C4-2B (cell line): ENCODE results near the gene WT1.

ENCODE experiments used
- H3K27ac ChIP-seq: fragments of 450-650 bp; 2 replicates; pipeline ENCODE4 v1.5.1; 2017
- ZFX ChIP-seq: fragments of 450-650 bp; IDR thresholded peaks from 2 replicates; pipeline ENCODE4 v1.6.1; 2017
- TF ChIP-seq, protein P1 (sequence below): fragments of 450-650 bp; conservative IDR thresholded peaks from 2 replicates; pipeline ENCODE4 v1.5.1; 2017; ENCODE audit warnings: mild to moderate bottlenecking

The WT1 gene

GRCh38 chr11:32405592-32405991 lies 29.7 kb downstream of the WT1 start:
- no peak overlapping the region for H3K27ac ChIP-seq
- TF ChIP-seq, protein P1, sequence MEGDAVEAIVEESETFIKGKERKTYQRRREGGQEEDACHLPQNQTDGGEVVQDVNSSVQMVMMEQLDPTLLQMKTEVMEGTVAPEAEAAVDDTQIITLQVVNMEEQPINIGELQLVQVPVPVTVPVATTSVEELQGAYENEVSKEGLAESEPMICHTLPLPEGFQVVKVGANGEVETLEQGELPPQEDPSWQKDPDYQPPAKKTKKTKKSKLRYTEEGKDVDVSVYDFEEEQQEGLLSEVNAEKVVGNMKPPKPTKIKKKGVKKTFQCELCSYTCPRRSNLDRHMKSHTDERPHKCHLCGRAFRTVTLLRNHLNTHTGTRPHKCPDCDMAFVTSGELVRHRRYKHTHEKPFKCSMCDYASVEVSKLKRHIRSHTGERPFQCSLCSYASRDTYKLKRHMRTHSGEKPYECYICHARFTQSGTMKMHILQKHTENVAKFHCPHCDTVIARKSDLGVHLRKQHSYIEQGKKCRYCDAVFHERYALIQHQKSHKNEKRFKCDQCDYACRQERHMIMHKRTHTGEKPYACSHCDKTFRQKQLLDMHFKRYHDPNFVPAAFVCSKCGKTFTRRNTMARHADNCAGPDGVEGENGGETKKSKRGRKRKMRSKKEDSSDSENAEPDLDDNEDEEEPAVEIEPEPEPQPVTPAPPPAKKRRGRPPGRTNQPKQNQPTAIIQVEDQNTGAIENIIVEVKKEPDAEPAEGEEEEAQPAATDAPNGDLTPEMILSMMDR: no peak
- TF ChIP-seq ZFX: no peak

GRCh38 chr11:32402836-32403235 lies 32.5 kb downstream of the WT1 start:
- no peak overlapping the region for H3K27ac ChIP-seq
- TF ChIP-seq, protein P1: no peak
- no peak for TF ChIP-seq ZFX

DNA sequence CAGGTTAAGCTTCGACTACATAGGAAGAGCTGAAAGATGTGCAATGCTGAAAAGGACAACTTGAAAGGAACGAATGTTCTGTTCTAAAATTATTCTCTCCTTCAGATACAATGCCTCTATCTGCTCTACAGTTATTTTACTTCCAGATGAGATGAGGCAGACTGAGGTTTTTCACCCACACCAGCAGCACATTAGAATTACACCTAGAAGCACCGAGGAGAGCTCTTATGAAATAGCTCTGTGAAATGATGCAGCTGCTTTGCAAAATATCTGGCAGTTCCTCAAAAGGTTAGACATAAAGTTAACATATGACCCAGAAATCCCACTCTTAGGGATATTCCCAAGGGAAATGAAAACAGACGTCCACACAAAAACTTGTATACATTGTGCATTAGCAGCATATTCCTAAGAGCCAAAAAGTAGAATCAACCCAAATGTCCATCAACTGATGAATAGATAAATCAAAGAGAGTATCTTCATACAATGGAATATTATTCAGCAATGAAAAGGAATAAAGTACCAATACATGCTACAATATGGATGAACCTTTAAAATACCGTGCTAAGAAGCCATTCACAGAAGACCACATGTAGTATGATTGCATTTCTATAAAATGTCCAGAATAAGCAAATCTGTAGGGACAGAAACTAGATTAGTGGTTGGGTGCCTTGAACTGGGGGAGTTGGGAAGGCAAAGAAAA lies 34.5 kb downstream of the WT1 start:
- TF ChIP-seq, protein P1: no peak
- no peak for TF ChIP-seq ZFX
- no peak overlapping the region for H3K27ac ChIP-seq

DNA sequence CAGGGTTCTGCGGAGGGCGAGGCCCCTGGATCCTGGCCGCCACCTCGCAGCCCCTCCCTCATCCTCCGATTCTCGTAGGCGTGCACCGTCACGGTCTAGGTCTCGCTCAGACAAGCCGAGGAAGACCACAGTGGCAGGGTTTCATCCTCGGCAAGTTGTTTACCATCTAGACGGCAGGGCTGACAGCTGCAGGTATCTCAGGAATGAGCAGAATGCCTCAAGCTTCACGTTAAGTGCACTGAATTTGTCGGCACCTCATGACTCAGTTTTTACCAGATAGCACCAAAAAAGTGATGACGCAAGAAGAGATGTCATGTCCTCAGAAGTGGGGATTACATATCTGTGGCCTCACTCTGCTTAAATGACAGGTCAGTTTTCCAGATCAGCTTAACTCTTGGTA lies 35.1 kb downstream of the WT1 start:
- no peak overlapping the region for H3K27ac ChIP-seq
- TF ChIP-seq, protein P1: no peak
- TF ChIP-seq ZFX: no peak

GRCh38 chr11:32396991-32397390 lies 38.3 kb downstream of the WT1 start:
- no peak for TF ChIP-seq ZFX
- TF ChIP-seq, protein P1: no peak
- no peak overlapping the region for H3K27ac ChIP-seq

GRCh38 chr11:32396331-32396730 lies 39.0 kb downstream of the WT1 start:
- H3K27ac ChIP-seq: no peak overlapping the region
- TF ChIP-seq, protein P1: no peak
- TF ChIP-seq ZFX: no peak

GRCh38 chr11:32395127-32395526 lies 40.2 kb downstream of the WT1 start:
- no peak overlapping the region for H3K27ac ChIP-seq
- TF ChIP-seq, protein P1: no peak
- no peak for TF ChIP-seq ZFX
